GM12801 (cell line): ENCODE results near the gene LRP1.

ENCODE experiments used
- TF ChIP-seq, protein P1 (sequence below): IDR thresholded peaks from one replicate; pipeline ENCODE4 v1.5.1; 2011; ENCODE audit warnings: control low read depth; ENCODE audit not compliant: insufficient read length; ENCODE audit errors: extremely low read depth

LRP1 gene

DNA sequence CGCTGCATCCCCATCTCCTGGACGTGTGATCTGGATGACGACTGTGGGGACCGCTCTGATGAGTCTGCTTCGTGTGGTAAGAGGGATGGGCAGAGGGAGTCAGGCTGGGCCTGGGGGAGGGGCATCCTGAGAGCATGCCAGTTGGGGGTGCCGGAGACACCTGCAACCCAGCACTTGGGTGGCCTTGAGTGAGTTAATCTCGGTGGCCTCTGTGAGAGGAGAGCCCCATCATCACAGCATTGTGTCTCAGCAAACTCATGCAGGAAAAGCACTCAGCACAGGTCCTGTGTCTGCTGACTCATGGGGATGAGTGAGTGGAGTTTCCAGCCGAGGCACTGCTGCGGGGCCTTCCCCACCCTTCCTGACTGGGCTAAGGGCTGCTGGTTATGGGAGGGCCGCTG, 38.7 kb downstream of the LRP1 start:
- TF ChIP-seq, protein P1, sequence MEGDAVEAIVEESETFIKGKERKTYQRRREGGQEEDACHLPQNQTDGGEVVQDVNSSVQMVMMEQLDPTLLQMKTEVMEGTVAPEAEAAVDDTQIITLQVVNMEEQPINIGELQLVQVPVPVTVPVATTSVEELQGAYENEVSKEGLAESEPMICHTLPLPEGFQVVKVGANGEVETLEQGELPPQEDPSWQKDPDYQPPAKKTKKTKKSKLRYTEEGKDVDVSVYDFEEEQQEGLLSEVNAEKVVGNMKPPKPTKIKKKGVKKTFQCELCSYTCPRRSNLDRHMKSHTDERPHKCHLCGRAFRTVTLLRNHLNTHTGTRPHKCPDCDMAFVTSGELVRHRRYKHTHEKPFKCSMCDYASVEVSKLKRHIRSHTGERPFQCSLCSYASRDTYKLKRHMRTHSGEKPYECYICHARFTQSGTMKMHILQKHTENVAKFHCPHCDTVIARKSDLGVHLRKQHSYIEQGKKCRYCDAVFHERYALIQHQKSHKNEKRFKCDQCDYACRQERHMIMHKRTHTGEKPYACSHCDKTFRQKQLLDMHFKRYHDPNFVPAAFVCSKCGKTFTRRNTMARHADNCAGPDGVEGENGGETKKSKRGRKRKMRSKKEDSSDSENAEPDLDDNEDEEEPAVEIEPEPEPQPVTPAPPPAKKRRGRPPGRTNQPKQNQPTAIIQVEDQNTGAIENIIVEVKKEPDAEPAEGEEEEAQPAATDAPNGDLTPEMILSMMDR = no peak

DNA sequence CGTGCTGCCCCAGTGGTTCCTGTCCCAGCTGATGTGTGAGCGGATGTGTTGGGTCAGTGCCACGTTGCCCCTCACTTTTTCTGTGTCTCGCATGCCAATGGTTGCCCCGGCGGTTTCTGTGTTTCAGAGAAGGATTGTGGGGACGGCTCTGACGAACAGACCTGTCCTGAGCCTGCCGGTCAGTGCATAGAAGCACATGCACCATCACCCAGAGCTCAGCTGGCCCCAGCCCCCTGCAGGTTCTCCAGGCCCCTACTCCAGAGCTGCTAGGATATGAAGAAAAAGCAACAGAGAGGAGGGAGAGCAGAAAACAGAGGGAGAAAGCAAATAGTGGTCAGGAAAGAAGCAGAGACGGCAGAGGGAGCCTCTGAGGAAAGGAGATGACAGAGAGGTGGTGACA, 39.8 kb downstream of the LRP1 start:
- TF ChIP-seq, protein P1 = no peak

DNA sequence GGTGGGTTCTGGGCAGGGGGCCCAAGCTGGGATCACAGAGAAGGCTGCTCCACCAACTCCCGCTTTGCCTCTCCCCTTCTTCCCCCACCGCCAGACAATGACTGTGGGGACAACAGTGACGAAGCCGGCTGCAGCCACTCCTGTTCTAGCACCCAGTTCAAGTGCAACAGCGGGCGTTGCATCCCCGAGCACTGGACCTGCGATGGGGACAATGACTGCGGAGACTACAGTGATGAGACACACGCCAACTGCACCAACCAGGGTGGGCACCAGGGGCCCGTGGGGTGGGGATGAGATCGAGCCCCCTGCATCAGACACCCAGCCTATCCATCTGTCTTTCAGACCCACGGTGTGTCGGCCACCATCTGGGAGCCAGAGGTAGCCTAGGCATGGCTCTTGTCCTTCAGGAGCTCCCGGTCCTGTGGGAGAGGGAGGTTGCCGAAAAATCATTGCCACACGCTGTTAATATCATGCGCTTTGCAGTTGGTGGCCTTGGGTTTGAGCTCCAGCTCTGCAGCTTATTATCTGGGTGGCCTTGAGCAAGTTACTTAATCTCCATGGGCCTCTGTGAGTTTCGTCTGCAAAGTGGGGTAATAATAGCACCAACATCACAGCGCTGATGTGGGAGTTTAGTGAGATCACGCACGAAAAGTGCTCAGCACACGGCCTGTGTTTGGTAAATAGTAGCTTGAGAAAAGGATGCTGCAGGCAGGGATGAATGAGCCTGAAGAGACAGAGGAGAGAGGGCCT, 40.9 kb downstream of the LRP1 start:
- TF ChIP-seq, protein P1 = no peak

DNA sequence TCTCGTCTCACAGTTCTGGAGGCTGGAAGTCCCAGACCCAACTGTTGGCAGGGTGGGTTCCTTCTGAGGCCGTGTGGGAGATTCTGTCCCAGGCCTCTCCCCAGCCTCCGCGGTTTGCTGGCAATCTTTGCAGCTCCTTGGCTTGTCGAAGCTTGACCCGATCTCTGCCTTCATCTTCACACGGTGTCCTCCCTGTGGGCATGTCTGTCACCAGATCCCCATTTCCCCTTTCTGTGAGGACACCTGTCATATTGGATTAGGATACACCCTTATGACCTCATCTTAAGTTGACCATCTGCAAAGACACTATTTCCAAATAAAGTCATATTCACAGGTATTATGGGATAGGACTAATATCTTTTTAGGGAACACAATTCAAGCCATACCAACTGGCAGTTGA, 41.7 kb downstream of the LRP1 start:
- TF ChIP-seq, protein P1 = no peak

DNA sequence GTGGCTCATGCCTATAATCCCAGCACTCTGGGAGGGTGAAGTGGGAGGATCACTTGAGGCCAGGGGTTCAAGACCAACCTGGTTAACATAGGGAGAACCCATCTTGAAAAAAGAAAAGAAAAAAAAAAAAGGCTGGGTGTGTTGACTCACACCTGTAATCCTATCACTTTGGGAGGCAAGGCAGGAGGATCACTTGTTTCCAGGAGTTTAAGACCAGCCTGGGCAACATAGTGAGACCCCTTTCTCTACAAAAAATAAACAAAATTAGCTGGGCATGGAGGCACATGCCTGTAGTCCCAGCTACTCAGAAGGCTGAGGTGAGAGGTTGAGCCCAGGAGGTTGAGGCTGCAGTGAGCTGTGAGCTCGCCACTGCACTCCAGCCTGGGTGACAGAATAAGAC, 42.1 kb downstream of the LRP1 start:
- TF ChIP-seq, protein P1 = no peak

DNA sequence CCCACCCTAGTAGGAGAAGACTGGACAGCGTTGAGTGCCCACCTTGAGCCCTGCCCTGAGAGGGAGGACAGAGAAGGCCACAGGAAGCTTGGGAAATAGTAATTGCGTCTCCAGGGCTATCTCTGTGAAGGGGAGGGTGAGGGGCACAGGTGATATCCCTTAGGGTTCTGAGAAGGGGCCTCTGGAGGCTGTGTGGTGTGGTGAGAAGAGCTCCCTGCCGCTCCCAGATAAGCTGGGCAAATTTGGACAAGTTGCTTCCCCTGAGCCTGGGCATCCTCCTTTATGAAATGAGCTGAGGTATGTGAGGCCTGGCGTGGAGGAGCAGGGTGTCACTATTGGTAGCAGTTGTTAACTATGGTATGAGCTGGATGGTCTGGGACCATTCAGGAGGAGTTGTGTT, 42.6 kb downstream of the LRP1 start:
- TF ChIP-seq, protein P1 = no peak

DNA sequence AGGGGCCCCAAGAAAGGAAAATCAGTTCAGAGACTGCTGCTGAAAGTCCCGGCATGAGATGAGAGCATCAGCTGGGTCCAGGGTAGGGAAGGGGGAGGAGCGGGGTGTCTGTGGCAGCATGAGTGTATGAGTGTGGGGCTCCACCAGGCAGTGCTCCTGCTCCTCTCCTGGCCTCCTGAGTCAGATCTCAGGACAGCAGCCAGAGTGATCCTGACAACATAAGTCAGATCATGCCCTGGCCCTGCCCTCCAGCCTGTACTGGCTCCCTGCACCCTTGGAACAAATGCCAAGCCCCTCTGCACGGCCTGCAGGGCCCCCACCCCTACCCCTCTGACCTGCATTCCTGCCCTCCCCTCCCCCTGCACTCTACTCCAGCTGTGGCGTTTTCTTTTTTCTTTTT, 43.4 kb downstream of the LRP1 start:
- TF ChIP-seq, protein P1 = no peak
